Hematopoietic multipotent progenitor cell (in vitro differentiated cells): Measurements from ENCODE around the gene DCAKD. TPM values are rescaled to one million over a fixed set of nuclear protein-coding genes. Genes with fewer than 3 reads are reported as not detected.

ENCODE experiments used
- DNase-seq, 3 donors: peaks; one replicate each; pipeline ENCODE4 v3.0.0-alpha.2; 2011 to 2015; ENCODE audit warnings: low read depth in 2 of 3, low spot score in 2 of 3
- total RNA-seq: library from RNA; depleted of rRNA; stranded (reverse); fragments of >200 nt; gene quantifications from one replicate; pipeline ENCODE4 v1.2.3, GENCODE V29; 2012

The DCAKD gene
- total RNA-seq, 1 donor: 98.8 TPM

DNA sequence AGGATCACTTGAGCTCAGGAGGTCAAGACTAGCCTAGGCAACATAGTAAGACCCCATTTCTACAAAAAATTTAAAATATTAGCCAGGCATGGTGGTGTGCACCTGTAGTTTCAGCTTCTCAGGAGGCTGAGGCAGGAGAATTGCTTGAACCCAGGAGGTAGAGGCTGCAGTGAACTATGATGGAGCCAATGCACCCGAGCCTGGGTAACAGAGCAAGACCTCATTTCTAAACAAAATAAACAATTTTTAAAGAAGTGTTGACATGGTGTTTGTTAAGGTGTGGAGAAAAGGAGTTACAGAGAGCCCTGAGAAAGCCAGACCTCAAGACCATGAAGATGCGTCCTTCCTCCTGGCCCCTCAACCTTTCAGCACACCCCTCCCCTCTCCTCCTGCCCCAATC, 45.7 kb downstream of the DCAKD start:
- DNase-seq: no peak

DNA sequence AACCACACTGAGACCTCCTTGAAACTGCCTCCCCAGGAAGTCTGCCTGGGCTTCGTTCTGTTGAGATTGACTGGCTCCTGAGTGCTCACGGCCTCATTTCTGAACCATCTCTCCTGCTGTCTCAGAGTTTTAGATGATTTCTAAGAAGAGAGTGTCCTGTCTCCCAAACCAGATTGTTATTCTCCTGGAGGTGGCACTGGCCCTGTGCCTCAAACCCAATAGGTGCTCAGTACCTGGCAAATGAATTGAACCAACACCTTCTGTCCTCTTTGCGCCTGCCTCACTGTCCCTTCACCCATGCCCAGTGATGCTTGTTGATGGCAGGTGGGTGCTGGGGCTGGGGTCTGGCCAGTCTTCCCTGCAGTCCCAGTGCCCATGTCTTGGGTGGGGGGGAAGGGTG, 47.0 kb downstream of the DCAKD start:
- DNase-seq: no peak

- no peak for DNase-seq
Measured at GRCh38 chr17:45003877-45004276, 47.6 kb downstream of the DCAKD start.

DNA sequence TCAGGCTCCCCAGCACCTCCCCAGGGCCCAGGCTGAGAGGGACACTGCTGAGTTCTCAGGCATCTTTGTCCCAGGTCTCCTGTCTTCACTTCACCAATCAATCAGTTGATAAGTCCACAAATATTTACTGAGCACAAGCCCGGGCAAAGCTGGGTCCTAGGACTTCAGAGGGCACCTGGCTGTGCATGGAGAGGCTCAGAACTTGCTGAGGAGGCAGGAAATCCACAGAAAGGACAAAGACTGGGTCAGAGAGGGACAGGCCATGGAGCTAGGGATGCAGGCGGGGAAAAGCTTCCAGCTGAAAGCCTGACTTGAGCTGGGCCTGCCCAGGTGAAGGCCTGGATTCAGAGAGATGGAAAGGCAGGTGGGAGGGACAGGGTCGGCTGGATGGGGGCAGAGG, 50.1 kb downstream of the DCAKD start:
- DNase-seq: no peak

- no peak for DNase-seq
Measured at GRCh38 chr17:44999433-44999832, 52.0 kb downstream of the DCAKD start.

GRCh38 chr17:44998646-44999045, 52.8 kb downstream of the DCAKD start:
- DNase-seq: no peak

- no peak for DNase-seq
Measured at GRCh38 chr17:44997733-44998520, 53.5 kb downstream of the DCAKD start.

DNA sequence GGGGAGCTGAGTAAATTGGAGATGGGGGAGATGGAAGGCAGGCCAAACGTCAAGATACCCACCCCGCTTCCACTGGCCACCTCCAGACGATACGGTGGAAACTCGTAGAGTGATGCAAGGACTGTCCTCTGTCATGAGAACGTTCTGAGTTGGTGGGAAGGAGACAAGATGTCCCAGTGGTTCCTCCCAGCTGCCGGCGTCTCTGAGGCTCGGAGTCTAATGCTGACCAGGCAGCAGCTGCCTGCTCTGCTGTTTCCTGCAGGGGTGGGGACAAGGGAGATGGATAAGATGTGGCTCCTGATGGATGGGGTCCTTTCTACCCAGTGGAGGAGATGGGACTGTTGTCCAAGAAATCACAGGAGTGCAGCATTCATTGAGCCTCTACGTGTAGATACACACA, 55.1 kb downstream of the DCAKD start:
- DNase-seq: no peak

DNA sequence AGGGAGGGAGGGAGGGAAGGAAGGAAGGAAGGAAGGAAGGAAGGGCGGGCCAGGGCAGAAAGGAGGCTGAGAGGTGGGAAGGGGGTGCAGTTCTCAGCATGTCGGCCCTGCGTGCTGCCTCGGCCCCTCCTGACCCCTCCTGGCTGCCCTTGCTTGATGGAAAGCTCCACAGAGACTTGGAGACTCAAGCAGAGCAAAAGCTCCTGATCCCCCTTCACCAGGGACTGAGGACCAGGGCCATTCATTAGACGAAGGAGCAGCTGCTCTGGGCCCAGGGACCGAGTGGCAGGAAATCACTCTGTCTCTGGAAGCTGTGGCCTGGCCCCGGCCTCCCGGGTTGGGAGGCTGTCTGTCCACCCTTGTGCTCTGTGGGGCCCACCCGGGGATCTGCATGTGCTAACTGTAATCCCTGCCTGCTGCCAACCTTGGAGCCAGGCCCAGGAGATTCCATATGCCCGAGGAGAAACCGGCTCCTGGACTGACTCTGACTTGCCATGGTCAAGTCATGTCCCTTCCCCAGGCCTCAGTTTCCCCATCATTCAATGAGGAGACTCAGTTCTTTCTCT, 55.9 kb downstream of the DCAKD start:
- no peak for DNase-seq

- DNase-seq: no peak
Measured at GRCh38 chr17:44992242-44992939, 59.0 kb downstream of the DCAKD start.

DNA sequence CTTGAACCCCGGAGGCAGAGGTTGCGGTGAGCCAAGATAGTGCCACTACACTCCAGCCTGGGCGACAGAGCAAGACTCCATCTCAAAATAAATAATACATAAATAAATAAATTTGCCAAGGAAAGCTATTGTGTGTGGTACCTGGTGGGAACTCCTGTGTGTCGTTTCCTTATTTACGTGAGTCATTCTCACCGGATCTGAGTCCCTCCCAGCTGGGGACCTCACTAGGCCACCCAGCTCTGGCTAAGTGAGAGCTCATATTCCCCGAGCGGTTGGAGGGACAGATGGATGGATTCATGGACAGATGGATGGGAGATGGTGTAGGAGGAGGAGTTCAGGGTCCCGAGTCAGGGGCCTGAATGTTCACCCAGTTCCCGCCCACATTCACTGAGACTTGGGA, 60.4 kb downstream of the DCAKD start:
- DNase-seq: no peak

- no peak for DNase-seq
Measured at GRCh38 chr17:44989552-44990138, 61.8 kb downstream of the DCAKD start.

- no peak for DNase-seq
Measured at GRCh38 chr17:44988044-44988942, 63.1 kb downstream of the DCAKD start.

DNA sequence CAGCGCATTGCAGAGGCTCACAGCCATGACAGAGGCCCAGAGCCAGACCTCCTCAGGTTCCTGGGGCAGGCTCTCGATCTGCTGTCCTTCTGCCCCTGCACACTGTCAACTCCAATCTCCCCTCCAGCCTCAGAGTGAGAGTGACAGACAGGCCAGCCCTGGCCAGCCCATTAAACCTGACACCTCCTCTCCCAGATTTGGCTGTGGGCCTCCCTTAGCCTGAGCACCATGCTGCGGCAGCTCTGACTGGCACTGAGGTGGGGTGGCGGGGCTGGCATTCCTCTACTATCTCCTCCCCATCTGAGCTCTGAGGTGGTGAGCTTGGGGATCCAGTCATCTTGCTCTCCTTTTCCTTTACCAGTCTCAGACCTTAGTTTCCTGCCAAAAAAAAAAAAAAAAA, 67.9 kb downstream of the DCAKD start:
- DNase-seq: no peak

DNA sequence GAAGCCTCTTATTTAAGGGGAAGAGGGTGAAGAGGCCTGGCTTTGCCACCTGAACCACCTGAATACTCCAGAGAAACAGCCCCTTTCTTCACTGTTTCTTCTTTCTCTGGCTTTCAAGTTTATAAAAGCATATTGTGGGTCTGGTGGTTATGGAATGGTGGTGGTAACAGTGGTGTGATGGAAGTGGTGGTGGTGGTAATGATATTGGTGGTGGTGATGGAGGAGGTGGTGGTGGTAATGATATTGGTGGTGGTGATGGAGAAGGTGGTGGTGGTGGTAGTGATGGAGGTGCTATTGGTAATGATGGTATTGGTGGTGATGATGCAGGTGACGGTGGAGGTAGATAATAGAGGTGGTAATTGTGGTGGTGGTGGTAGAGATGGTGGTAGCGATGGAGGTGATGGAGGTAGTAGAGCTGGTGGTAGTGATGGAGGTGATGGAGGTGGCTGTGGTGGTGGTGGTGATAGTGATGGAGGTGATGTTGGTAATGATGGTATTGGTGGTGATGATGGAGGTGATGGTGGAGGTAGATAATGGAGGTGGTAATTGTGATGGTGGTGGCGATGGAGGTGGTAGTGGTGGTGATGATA, 69.2 kb downstream of the DCAKD start:
- no peak for DNase-seq

GRCh38 chr17:44981221-44981968, 70.0 kb downstream of the DCAKD start:
- DNase-seq: no peak

DNA sequence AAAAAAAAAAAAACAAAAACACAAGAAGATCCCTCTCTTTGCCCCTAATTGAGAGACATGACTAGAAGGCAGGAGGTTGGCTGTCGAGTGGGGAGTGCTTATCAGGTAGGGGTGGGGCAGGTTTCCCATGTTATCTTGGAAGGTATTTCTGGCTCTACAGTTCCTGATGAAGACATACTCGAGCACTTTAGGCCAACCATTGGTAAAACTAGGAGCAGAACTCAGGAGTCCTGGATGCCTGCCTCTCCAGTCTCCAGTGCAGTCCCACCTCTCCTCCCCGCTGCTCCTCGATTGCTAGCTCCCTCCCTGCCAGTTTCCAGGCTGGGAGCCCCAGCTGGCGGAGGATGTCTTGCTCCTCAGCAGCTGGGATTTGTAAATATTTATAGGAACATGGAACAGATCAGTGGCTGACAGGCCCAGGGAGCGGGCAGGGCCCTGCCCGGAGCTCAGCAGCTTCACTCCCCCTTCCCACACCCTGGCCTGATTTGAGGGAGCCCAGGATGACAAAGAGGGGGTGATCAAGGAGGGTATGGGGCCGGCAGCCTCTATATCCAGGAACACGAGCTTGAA, 71.9 kb downstream of the DCAKD start:
- DNase-seq: no peak

- DNase-seq: no peak
Measured at GRCh38 chr17:44978807-44979206, 72.6 kb downstream of the DCAKD start.
